Panc1 (cell line): ENCODE results near the gene CUL1. TPM values are rescaled to one million over a fixed set of nuclear protein-coding genes. Genes with fewer than 3 reads are reported as not detected.

Experiments
- ATAC-seq: fragments of 200-7000 bp; cut with Tn5 transposase; 2 replicates; pipeline ENCODE4 v1.9.1; 2020; ENCODE audit warnings: mild to moderate bottlenecking, moderate library complexity
- BruUV-seq: library from RNA; stranded (reverse); fragments of 400-500 nt; replicated peaks from 2 replicates; lab custom pipeline; 2021; lab: Mats Ljungman, UMichigan
- CTCF ChIA-PET: fragments of 300-600 bp; sonication (Branson Sonifier 250); formaldehyde crosslinking; loops from one replicate; lab custom pipeline; 2022; ENCODE audit warnings: antibody characterized with exemption; lab: Charles Lee
- POLR2A ChIA-PET: fragments of 300-600 bp; sonication (Branson Sonifier 250); formaldehyde crosslinking; loops from one replicate; lab custom pipeline; 2022; ENCODE audit warnings: antibody characterized with exemption; lab: Charles Lee
- DNase-seq: peaks from one replicate; pipeline ENCODE4 v3.0.0-alpha.2; 2010; ENCODE audit warnings: low read depth, low spot score
- H3K27ac ChIP-seq: 2 replicates; pipeline ENCODE4 v1.5.1; 2011; ENCODE audit warnings: mild to moderate bottlenecking, low read length, inconsistent platforms
- H3K27me3 ChIP-seq: fragments of 200-500 bp; sonication (Bioruptor generic); 2 replicates; pipeline ENCODE4 v1.6.0; 2014; ENCODE audit warnings: low read length, inconsistent platforms; ENCODE audit not compliant: control insufficient read depth, insufficient read depth
- H3K36me3 ChIP-seq: fragments of 200-500 bp; sonication (Bioruptor generic); 2 replicates; pipeline ENCODE4 v1.5.1; 2014; ENCODE audit warnings: inconsistent platforms, mild to moderate bottlenecking, low read length, moderate library complexity; ENCODE audit not compliant: control insufficient read depth, insufficient read depth
- H3K4me1 ChIP-seq: 2 replicates; pipeline ENCODE4 v1.5.1; 2011; ENCODE audit warnings: inconsistent platforms, mild to moderate bottlenecking, low read length, moderate library complexity; ENCODE audit not compliant: control insufficient read depth, insufficient read depth
- H3K4me3 ChIP-seq, 2 experiments: 2 replicates each; pipeline ENCODE4 v1.5.1; 2011 to 2012; ENCODE audit warnings: low read depth in 2 of 2, low read length in 2 of 2, mild to moderate bottlenecking in 2 of 2, inconsistent platforms in 1 of 2, moderate library complexity in 1 of 2
- H3K9me3 ChIP-seq: fragments of 200-500 bp; sonication (Bioruptor generic); 2 replicates; pipeline ENCODE4 v1.5.1; 2014; ENCODE audit warnings: low read depth, mild to moderate bottlenecking, inconsistent platforms, low read length, moderate library complexity; ENCODE audit not compliant: control insufficient read depth, insufficient read depth
- POLR2AphosphoS5 ChIP-seq: IDR thresholded peaks from 2 replicates; pipeline ENCODE4 v1.6.1; 2012; ENCODE audit warnings: mild to moderate bottlenecking, low read depth, low read length, moderate library complexity
- REST ChIP-seq, 2 experiments: IDR thresholded peaks; 2 replicates each; pipeline ENCODE4 v1.6.1; 2011 to 2012; ENCODE audit warnings: low read depth in 2 of 2, control low read depth in 1 of 2, low read length in 1 of 2, mild to moderate bottlenecking in 1 of 2, moderate library complexity in 1 of 2; ENCODE audit not compliant: insufficient read depth in 1 of 2
- SIN3A ChIP-seq: IDR thresholded peaks from 2 replicates; pipeline ENCODE4 v1.6.1; 2012; ENCODE audit warnings: low read depth, mild to moderate bottlenecking, low read length, moderate library complexity, borderline replicate concordance; ENCODE audit not compliant: insufficient read depth
- TCF7L2 ChIP-seq: IDR thresholded peaks from 2 replicates; pipeline ENCODE4 v1.6.1; 2011; ENCODE audit warnings: mild to moderate bottlenecking, low read depth, low read length, inconsistent platforms
- in situ Hi-C: cut with HindIII; loops from 2 replicates; pipeline ENCODE4 v1.10.0; 2016; ENCODE audit warnings: low sequenced_read_pairs, low pct_unique_long_range_greater_than_20kb
- intact Hi-C: fragments of 100-400 bp; cut with micrococcal nuclease; formaldehyde crosslinking; loops from one replicate; pipeline ENCODE4 v1.10.0; 2022; ENCODE audit not compliant: unreplicated experiment
- total RNA-seq: library from RNA; stranded (reverse); gene quantifications from one replicate; pipeline ENCODE4 v1.2.1, GENCODE V29; 2021; ENCODE audit not compliant: unreplicated experiment
- TF ChIP-seq, protein P1 (sequence below): fragments of 450-650 bp; IDR thresholded peaks from 2 replicates; pipeline ENCODE4 v1.5.1; 2017; ENCODE audit warnings: mild to moderate bottlenecking

Gene CUL1
- total RNA-seq, 1 experiment from 2014 or later = 60.6 TPM

DNA sequence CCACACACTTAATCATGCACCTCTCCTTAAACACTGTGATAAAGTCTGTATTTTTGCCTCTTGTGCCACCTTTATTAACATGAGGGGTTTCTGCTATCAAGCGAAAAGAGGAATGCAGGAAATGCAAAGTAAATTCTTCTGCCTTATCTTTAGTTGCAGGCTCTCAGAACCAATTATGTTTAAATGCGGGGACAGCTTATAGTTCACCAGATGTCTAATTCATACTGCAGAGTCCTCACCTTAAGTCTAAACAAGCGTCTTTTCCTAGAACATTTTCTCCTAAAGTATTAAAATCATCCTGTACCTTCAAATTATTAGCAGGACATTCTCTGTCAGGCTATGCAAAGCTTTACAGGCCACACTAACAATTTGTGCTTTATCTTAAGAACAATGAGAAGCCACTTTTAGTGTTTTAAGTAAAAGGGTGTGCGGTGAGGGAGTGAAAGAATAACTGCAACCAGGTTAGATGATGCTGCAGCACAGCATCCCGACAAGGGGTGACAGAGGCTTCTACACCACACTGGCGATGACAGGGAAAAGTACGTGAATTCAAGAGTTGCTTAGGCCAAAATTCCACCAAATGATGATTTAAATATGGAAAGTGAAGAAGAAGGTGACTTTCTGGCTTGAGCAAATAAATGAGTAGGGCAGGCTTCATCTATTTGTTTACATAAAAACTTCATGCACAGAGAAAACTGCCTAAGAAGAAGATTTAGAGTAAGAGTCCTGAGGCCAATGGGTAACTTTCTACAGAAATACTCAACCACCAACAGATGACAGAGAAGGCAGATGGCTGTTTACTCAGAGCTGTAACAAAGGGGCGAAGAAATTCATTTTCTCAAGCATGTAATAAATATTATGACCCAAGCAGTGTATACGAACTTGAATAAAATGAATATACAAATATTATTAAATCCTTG, 149.4 kb downstream of the CUL1 start:
- in situ Hi-C loops = no loop called here
- H3K27ac ChIP-seq = no peak overlapping the region
- no peaks in the 10 kb centered on the region for H3K27me3 ChIP-seq
- H3K4me1 ChIP-seq = peaks cover 47% of the 10 kb centered on the region
- no TSS peak for BruUV-seq
- H3K9me3 ChIP-seq = no peaks in the 10 kb centered on the region
- H3K4me3 ChIP-seq = no peak overlapping the region
- ChIA-PET CTCF (no interaction called here), POLR2A (no interaction called here)
- ATAC-seq (no peak), DNase-seq (no peak)
- intact Hi-C loops = no loop called here
- TF ChIP-seq REST (IDR thresholded peaks at IDR 0.05; ENCODE audit: insufficient read depth in 1 of 2, low read depth in 2 of 2, low read length in 1 of 2) (no peak), TCF7L2 (no peak), SIN3A (no peak), POLR2AphosphoS5 (no peak)
- TF ChIP-seq, protein P1, sequence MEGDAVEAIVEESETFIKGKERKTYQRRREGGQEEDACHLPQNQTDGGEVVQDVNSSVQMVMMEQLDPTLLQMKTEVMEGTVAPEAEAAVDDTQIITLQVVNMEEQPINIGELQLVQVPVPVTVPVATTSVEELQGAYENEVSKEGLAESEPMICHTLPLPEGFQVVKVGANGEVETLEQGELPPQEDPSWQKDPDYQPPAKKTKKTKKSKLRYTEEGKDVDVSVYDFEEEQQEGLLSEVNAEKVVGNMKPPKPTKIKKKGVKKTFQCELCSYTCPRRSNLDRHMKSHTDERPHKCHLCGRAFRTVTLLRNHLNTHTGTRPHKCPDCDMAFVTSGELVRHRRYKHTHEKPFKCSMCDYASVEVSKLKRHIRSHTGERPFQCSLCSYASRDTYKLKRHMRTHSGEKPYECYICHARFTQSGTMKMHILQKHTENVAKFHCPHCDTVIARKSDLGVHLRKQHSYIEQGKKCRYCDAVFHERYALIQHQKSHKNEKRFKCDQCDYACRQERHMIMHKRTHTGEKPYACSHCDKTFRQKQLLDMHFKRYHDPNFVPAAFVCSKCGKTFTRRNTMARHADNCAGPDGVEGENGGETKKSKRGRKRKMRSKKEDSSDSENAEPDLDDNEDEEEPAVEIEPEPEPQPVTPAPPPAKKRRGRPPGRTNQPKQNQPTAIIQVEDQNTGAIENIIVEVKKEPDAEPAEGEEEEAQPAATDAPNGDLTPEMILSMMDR = no peak
- H3K36me3 ChIP-seq = no peaks in the 10 kb centered on the region; the same call in 1 of the 2 replicates

DNA sequence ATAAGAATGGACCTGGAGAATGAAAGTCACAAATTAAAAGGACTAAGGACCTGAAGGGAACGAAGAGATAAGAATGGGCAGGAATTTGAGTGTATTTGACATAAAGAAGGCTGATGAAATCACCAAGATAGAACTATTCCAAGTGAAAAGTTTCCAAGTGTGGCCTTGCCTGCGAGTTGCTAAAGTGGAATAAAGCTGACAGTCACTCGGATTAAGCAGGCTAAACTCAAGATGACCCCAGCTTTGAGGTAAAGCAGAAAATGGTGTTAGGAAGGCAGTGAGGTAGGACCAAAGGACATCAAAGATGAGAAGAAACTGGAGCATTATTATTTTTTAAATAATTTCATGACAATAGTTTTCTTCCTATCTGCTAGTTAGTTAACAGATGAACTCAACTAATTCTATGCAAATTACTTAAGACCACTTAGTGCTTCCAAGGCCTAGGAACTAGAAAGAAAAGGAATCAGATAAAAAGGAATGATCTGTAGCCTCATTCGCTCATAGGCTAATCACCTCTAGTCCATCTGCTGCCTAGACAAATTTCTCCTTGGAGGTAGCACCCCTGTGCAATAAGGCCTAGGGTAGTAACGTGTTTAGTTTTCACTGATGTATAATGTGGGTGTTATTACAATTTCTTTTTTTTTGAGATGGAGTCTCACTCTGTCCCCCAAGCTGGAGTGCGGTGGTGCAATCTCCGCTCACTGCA, 150.8 kb downstream of the CUL1 start:
- intact Hi-C loops = no loop called here
- BruUV-seq = no TSS peak
- peaks cover 47% of the 10 kb centered on the region for H3K4me1 ChIP-seq
- no peak for TF ChIP-seq POLR2AphosphoS5
- no peak overlapping the region for H3K4me3 ChIP-seq
- no peak for ATAC-seq
- in situ Hi-C loops = no loop called here
- ChIA-PET POLR2A (no interaction called here), CTCF (no interaction called here)
- no peaks in the 10 kb centered on the region; the same call in 1 of the 2 replicates for H3K36me3 ChIP-seq
- H3K27ac ChIP-seq = peak overlapping the region; percentile 23; the same call in 1 of the 2 replicates
- no peaks in the 10 kb centered on the region for H3K27me3 ChIP-seq
- no peak for DNase-seq
- no peaks in the 10 kb centered on the region for H3K9me3 ChIP-seq
